HEK293T (cell line): ENCODE measurements around the gene SLC2A5.

Experiments used
- CTCF ChIA-PET: fragments of 350-600 bp; formaldehyde crosslinking; extraction: SDS; loops from one replicate; lab custom pipeline; 2021; ENCODE audit warnings: antibody characterized with exemption, inconsistent platforms; lab: Yijun Ruan, JAX
- POLR2A ChIA-PET: fragments of 350-600 bp; formaldehyde crosslinking; extraction: SDS; loops from one replicate; lab custom pipeline; 2020; ENCODE audit warnings: antibody characterized with exemption, inconsistent platforms; lab: Yijun Ruan, JAX
- DNase-seq: peaks from one replicate; pipeline ENCODE4 v3.0.0; 2012; ENCODE audit warnings: mixed read lengths; ENCODE audit errors: extremely low spot score
- ARNT ChIP-seq: fragments of 450-650 bp; IDR thresholded peaks from 2 replicates; pipeline ENCODE4 v1.6.1; 2017; ENCODE audit warnings: mild to moderate bottlenecking
- BHLHE40 ChIP-seq: fragments of 450-650 bp; IDR thresholded peaks from 2 replicates; pipeline ENCODE4 v1.6.1; 2016; ENCODE audit warnings: mild to moderate bottlenecking, moderate library complexity, borderline replicate concordance
- CTBP1 ChIP-seq: fragments of 450-650 bp; IDR thresholded peaks from 2 replicates; pipeline ENCODE4 v1.6.1; 2016; ENCODE audit warnings: borderline replicate concordance
- ELF4 ChIP-seq: fragments of 450-650 bp; IDR thresholded peaks from 2 replicates; pipeline ENCODE4 v1.6.1; 2017; ENCODE audit warnings: antibody characterized with exemption
- FOXA1 ChIP-seq: fragments of 450-650 bp; IDR thresholded peaks from 2 replicates; pipeline ENCODE4 v1.6.1; 2016; ENCODE audit warnings: mild to moderate bottlenecking
- FOXK2 ChIP-seq: fragments of 450-650 bp; IDR thresholded peaks from 2 replicates; pipeline ENCODE4 v1.6.1; 2016; ENCODE audit warnings: mild to moderate bottlenecking
- FOXM1 ChIP-seq: fragments of 450-650 bp; IDR thresholded peaks from 2 replicates; pipeline ENCODE4 v1.6.1; 2017; ENCODE audit warnings: mild to moderate bottlenecking, borderline replicate concordance
- HDGF ChIP-seq: fragments of 450-650 bp; IDR thresholded peaks from 2 replicates; pipeline ENCODE4 v1.6.1; 2017; ENCODE audit warnings: antibody characterized with exemption, borderline replicate concordance
- L3MBTL2 ChIP-seq: fragments of 450-650 bp; conservative IDR thresholded peaks from 2 replicates; pipeline ENCODE4 v1.6.1; 2016; ENCODE audit warnings: mild to moderate bottlenecking
- LEF1 ChIP-seq: fragments of 450-650 bp; IDR thresholded peaks from 2 replicates; pipeline ENCODE4 v1.6.1; 2017; ENCODE audit warnings: mild to moderate bottlenecking, borderline replicate concordance
- NFRKB ChIP-seq: fragments of 450-650 bp; IDR thresholded peaks from 2 replicates; pipeline ENCODE4 v1.6.1; 2016; ENCODE audit warnings: mild to moderate bottlenecking, moderate library complexity
- PKNOX1 ChIP-seq: fragments of 450-650 bp; IDR thresholded peaks from 2 replicates; pipeline ENCODE4 v1.6.1; 2016
- SP1 ChIP-seq: fragments of 450-650 bp; IDR thresholded peaks from 2 replicates; pipeline ENCODE4 v1.6.1; 2017
- SUZ12 ChIP-seq: fragments of 450-650 bp; IDR thresholded peaks from 2 replicates; pipeline ENCODE4 v1.6.1; 2016; ENCODE audit warnings: mild to moderate bottlenecking
- TARDBP ChIP-seq: fragments of 450-650 bp; IDR thresholded peaks from 2 replicates; pipeline ENCODE4 v1.6.1; 2016
- ZNF384 ChIP-seq: fragments of 450-650 bp; IDR thresholded peaks from 2 replicates; pipeline ENCODE4 v1.6.1; 2016

SLC2A5 gene

DNA sequence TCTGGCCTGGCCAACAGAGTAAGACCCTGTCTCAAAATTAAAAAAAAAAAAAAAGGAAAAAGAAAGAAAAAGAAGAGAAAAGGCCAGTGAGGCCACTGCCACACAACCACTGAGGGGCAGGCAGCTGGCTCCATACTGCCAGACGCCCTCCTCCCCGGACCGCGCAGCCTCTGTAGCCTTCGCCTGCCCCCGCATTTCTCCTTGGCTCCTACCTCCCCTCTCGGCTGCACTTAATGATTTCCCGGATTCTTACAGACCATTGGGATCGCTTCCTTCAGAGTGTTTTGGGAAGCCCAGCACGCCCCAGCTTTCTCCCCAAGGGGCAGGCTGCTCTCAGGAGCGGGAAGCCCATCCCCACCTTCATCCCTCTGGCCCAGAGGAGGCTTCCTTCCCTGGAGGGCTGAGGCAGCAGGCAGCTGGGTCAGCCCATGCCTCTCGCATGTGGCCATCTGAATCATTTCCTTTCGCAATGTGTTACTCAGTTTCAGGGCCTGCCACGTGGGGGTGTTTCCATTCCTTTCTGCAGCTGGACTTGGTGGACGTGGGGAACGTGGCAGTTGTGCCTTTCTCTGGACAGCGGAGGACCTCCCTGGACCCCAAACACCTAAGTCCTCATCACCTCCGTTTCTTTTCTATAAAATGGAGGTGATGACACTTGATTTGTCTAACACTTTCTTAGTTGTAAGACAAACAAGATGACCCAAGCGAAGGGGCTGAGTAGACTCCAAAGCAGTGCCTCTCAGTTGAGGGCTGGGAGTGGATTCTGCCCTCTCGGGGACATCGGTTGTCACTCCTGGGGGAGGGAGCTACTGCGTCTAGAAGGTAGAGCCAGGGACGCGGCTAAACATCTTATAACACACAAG, 2.3 kb downstream of the SLC2A5 start:
- ChIA-PET CTCF (no interaction called here), POLR2A (no interaction called here)
- TF ChIP-seq TARDBP (no peak), SP1 (no peak), FOXM1 (no peak), SUZ12 (no peak), NFRKB (no peak), PKNOX1 (no peak), CTBP1 (no peak), L3MBTL2 (no peak), ZNF384 (no peak), ARNT (no peak), ELF4 (no peak), FOXK2 (no peak)
- DNase-seq, result no peak

DNA sequence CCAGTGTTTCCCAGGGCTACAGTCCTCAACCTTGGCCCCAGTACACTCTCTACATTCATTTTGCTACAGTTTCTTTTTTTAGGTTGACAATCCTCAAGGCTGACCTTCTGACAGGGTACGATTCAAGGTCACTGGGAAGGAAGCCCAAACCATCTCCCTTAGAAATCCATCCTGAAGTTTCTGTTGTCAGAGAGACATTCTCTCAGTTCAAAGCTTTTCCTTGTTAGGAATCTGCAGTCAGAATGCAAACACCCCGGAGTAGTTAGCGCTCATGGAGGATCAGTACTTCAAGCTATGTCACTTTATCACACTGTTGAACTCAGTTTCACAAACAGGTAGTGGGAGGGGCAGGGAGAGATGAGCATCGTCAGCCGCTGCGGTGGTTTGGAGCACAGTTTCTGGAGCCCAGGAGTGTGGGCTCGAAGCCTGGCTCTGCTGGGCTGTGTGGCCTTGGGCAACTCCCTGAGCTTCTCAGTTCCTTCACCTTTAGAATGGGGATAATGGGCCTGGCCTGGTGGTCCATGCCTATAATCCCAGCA, 4.2 kb downstream of the SLC2A5 start:
- POLR2A ChIA-PET, result no interaction called here
- no peak for DNase-seq
- CTCF ChIA-PET, result no interaction called here
- TF ChIP-seq ARNT (no peak), FOXA1 (no peak)

DNA sequence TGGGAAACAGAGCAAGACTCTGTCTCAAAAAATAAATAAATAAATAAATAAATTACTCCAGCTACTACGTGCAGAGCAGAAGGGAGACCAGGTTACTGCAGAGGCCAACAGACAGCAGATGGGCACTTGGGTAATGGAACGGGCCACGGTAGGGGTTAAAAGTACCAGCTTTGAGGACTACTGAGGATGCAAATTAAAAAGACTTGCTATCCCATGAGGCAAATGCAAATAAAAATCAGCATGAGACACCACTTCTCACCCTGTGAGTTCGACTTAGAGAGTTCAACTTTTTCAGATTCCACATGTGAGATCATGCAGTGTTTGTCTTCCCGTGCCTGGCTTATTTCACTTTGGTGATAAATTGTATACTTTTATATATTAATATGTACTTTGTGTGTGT, 6.6 kb downstream of the SLC2A5 start:
- POLR2A ChIA-PET, result no interaction called here
- TF ChIP-seq ZNF384 (no peak), PKNOX1 (no peak), BHLHE40 (no peak)
- no peak for DNase-seq
- CTCF ChIA-PET, result no interaction called here

DNA sequence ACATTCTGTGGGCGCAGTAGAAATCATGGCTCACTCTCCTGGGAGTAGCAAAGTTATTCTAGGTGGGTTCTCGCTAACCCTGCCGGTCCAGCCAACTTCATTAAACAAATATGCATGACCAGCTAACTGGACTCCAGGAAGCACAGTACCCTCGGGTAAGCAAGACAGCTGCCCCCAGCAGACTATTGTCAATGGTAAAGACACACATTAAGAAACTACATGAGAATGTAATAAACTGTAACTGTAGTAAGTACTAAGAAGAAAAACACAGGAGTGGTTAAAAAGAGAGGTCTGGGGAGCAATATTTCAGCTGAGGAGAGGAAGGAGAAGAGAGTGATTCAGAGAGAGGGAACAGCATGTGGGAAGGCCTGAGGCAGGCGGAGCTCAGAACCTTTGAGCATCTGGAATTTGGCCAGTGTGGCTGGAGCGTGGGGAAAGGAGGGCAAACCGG, 7.4 kb downstream of the SLC2A5 start:
- ChIA-PET POLR2A (interaction anchor here (1.2 kb wide), 1 partner anchor 19 kb away, joined by 5 read pairs; no protein-coding TSS in a partner anchor), CTCF (interaction anchor here (0.8 kb wide), 1 partner anchor 48 kb away, joined by 3 read pairs; no protein-coding TSS in a partner anchor)
- no peak for DNase-seq
- TF ChIP-seq ARNT, result no peak
- TF ChIP-seq SP1, result no peak
- TF ChIP-seq LEF1, result no peak
- TF ChIP-seq FOXA1, result no peak
- no peak for TF ChIP-seq SUZ12
- TF ChIP-seq HDGF, result no peak

GRCh38 chr1:9061252-9061960, 8.0 kb downstream of the SLC2A5 start:
- TF ChIP-seq LEF1 (no peak), ARNT (no peak), FOXA1 (no peak)
- no peak for DNase-seq
- POLR2A ChIA-PET, result interaction anchor here (1.2 kb wide), 1 partner anchor 20 kb away, joined by 5 read pairs; no protein-coding TSS in a partner anchor
- CTCF ChIA-PET, result interaction anchor here (0.8 to 0.9 kb wide), 2 partner anchors 49 to 56 kb away, joined by 3 to 4 read pairs; no protein-coding TSS in a partner anchor

DNA sequence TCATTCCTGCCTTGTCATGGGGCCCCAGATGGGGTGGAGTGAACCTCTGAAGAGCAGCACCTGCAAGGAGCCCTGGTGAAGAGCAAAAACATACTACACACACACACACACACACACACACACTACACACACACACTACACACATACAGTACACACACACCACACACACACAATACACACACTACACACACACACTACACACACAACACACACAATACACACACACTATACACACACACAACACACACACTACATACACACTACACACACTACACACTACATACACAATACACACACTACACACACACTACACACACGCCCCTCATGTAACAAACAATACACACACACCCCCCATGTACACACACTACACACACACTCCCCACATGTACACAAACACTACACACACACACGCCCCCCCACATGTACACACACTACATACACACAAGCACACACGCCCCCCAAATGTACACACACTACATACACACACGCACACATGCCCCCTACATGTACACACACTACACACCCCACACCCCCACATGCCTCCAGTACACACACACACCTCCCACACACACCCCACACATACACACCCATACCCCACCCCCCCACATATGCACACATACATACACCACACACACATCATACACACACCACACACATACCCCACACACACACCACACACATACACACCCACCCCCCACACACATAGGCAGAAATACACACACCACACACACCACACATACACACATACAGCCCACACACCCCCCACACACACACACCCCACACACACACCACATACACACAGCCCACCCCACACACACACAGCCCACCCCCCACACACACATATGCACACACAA, 9.3 kb downstream of the SLC2A5 start:
- DNase-seq, result no peak
- TF ChIP-seq SP1 (no peak), ZNF384 (no peak), ARNT (no peak), FOXM1 (no peak), L3MBTL2 (no peak), FOXK2 (no peak), FOXA1 (no peak), NFRKB (no peak), PKNOX1 (no peak), BHLHE40 (no peak), TARDBP (no peak), HDGF (no peak), SUZ12 (no peak)
- CTCF ChIA-PET, result no interaction called here
- POLR2A ChIA-PET, result no interaction called here
